ENCODE results near the gene SF3B1.
"Not testable (repeated sequence)": the region's sequence is repeated elsewhere in the genome, so short reads cannot be mapped to it uniquely, and the experiment has no call there.

The SF3B1 gene

DNA sequence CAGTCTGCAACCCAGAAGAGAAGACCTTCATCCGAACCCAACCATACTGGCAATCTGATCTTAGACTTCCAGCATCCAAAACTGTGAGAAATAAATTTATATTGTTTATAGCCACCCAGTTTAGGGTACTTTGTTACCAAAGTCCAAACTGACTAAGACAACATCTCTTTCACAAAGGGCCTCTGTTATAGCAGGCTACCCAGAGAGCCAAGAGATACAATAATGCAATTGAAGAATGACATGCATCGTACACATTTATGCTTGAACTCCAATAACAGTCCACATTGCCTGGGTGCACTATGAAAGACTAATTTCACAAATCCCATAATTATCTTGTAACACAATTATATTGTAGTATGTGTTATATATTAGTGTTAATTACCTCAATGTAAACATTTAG, 85.1 kb downstream of the SF3B1 start:
- Histone ChIP-seq H3K4me1 (ENCODE audit: low read length) (no peaks in the 10 kb centered on the region), H3K4me2 (ENCODE audit: low read depth, low read length) (no peak overlapping the region), H3K9me2 (replicated peaks; ENCODE audit: insufficient read depth, low read length) (no peaks in the 10 kb centered on the region), H4K20me1 (ENCODE audit: insufficient read depth, low read length) (no peaks in the 10 kb centered on the region), H3K79me2 (ENCODE audit: low read length) (no peaks in the 10 kb centered on the region), H3K9ac (ENCODE audit: low read length) (no peak overlapping the region), H3F3A (ENCODE audit: insufficient read depth, low read length) (no peaks in the 10 kb centered on the region), H3K4me3 (ENCODE audit: low read length) (no peak overlapping the region), H3K27me3 (replicated peaks; ENCODE audit: insufficient read depth, low read length) (no peaks in the 10 kb centered on the region), H3K27ac (ENCODE audit: low read length) (no peak overlapping the region), H2AFZ (ENCODE audit: low read length) (no peak overlapping the region), H3K36me3 (replicated peaks; ENCODE audit: insufficient read depth, low read length) (no peaks in the 10 kb centered on the region), H3K9me3 (replicated peaks; ENCODE audit: insufficient read depth, low read length) (no peaks in the 10 kb centered on the region)
- TF ChIP-seq, protein P1, sequence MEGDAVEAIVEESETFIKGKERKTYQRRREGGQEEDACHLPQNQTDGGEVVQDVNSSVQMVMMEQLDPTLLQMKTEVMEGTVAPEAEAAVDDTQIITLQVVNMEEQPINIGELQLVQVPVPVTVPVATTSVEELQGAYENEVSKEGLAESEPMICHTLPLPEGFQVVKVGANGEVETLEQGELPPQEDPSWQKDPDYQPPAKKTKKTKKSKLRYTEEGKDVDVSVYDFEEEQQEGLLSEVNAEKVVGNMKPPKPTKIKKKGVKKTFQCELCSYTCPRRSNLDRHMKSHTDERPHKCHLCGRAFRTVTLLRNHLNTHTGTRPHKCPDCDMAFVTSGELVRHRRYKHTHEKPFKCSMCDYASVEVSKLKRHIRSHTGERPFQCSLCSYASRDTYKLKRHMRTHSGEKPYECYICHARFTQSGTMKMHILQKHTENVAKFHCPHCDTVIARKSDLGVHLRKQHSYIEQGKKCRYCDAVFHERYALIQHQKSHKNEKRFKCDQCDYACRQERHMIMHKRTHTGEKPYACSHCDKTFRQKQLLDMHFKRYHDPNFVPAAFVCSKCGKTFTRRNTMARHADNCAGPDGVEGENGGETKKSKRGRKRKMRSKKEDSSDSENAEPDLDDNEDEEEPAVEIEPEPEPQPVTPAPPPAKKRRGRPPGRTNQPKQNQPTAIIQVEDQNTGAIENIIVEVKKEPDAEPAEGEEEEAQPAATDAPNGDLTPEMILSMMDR (IDR thresholded peaks at IDR 0.05; ENCODE audit: low read length): no peak
- no peak for TF ChIP-seq EZH2 (optimal IDR thresholded peaks at IDR 0.05; ENCODE audit: low read depth, low read length)
- TF ChIP-seq EZH2phosphoT487 (IDR thresholded peaks at IDR 0.05; ENCODE audit: low read length): no peak
- DNase-seq: no peak

DNA sequence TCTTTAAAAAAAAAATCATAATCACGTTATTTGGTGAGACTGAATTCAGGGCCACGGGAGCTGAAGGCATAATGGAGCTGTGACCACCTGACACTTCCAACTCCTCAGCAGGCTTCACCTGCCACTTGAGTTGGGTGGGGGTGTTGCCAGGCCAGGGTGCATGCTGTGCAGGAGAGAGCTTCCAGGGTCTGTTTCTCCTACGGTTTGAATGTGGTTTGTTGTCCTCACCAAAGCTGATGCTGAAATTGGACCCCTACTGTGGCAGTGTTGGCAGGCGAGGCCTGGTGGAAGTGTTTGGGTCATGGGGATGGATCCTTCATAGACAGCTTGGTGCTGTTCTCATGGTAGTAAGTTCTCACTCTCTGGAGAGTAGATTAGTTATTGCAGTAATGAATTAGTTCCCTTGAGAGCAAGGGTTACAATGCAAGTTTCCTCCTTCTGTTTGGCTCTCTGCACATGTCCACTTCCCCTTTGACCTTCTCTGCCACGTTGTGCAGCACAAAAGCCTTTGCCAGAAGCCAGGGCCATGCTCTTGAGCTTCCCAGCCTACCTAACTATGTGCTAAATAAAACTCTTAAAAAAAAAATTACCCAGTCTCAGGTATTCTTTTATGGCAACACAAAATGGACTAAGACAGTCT, 86.0 kb downstream of the SF3B1 start:
- Histone ChIP-seq H3K9ac (ENCODE audit: low read length) (no peak overlapping the region), H3K4me1 (ENCODE audit: low read length) (no peaks in the 10 kb centered on the region), H3K36me3 (replicated peaks; ENCODE audit: insufficient read depth, low read length) (no peaks in the 10 kb centered on the region), H3K9me2 (replicated peaks; ENCODE audit: insufficient read depth, low read length) (no peaks in the 10 kb centered on the region), H3K79me2 (ENCODE audit: low read length) (no peaks in the 10 kb centered on the region), H3F3A (ENCODE audit: insufficient read depth, low read length) (no peaks in the 10 kb centered on the region), H2AFZ (ENCODE audit: low read length) (no peak overlapping the region), H3K9me3 (replicated peaks; ENCODE audit: insufficient read depth, low read length) (no peaks in the 10 kb centered on the region), H3K27ac (ENCODE audit: low read length) (no peak overlapping the region), H3K27me3 (replicated peaks; ENCODE audit: insufficient read depth, low read length) (no peaks in the 10 kb centered on the region), H3K4me2 (ENCODE audit: low read depth, low read length) (no peak overlapping the region), H4K20me1 (ENCODE audit: insufficient read depth, low read length) (no peaks in the 10 kb centered on the region), H3K4me3 (ENCODE audit: low read length) (no peak overlapping the region)
- DNase-seq: no peak
- TF ChIP-seq, protein P1 (IDR thresholded peaks at IDR 0.05; ENCODE audit: low read length): no peak
- no peak for TF ChIP-seq EZH2 (optimal IDR thresholded peaks at IDR 0.05; ENCODE audit: low read depth, low read length)
- no peak for TF ChIP-seq EZH2phosphoT487 (IDR thresholded peaks at IDR 0.05; ENCODE audit: low read length)

DNA sequence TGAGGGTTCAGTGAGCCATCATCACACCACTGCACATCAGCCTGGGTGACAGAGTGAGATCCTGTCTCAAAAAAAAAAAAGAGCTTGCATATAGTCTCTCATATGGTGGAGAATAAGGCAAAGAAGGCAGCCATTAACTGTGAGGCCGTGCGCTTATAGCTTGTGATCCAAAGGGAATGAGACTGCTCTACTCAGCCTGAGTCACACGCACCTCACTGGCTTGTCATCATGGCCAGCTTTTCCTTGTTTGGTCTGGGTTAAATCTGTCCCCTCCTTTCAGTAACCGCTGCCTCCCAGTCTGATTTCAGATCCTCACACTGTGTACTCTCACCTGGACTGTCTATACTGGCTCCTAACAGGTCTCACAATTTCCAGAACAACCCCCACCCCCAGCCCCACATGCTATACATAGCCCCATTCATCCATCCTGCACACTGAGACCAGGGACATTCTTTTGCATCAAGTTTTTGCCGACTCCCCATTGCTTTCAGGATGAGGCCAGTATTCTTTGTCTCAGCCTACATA, 88.9 kb downstream of the SF3B1 start:
- no peak for DNase-seq
- no peak overlapping the region for H3K4me3 ChIP-seq (ENCODE audit: low read length)
- H3K4me2 ChIP-seq (ENCODE audit: low read depth, low read length): no peak overlapping the region
- H3K27ac ChIP-seq (ENCODE audit: low read length): no peak overlapping the region
- no peaks in the 10 kb centered on the region for H3K79me2 ChIP-seq (ENCODE audit: low read length)
- H4K20me1 ChIP-seq (ENCODE audit: insufficient read depth, low read length): no peaks in the 10 kb centered on the region
- no peaks in the 10 kb centered on the region for H3F3A ChIP-seq (ENCODE audit: insufficient read depth, low read length)
- H2AFZ ChIP-seq (ENCODE audit: low read length): no peak overlapping the region
- H3K36me3 ChIP-seq (replicated peaks; ENCODE audit: insufficient read depth, low read length): no peaks in the 10 kb centered on the region
- H3K27me3 ChIP-seq (replicated peaks; ENCODE audit: insufficient read depth, low read length): no peaks in the 10 kb centered on the region
- H3K9me3 ChIP-seq (replicated peaks; ENCODE audit: insufficient read depth, low read length): no peaks in the 10 kb centered on the region
- no peaks in the 10 kb centered on the region for H3K9me2 ChIP-seq (replicated peaks; ENCODE audit: insufficient read depth, low read length)
- no peaks in the 10 kb centered on the region for H3K4me1 ChIP-seq (ENCODE audit: low read length)
- no peak overlapping the region for H3K9ac ChIP-seq (ENCODE audit: low read length)
- TF ChIP-seq EZH2phosphoT487 (IDR thresholded peaks at IDR 0.05; ENCODE audit: low read length) (no peak), EZH2 (optimal IDR thresholded peaks at IDR 0.05; ENCODE audit: low read depth, low read length) (no peak)
- TF ChIP-seq, protein P1 (IDR thresholded peaks at IDR 0.05; ENCODE audit: low read length): no peak

DNA sequence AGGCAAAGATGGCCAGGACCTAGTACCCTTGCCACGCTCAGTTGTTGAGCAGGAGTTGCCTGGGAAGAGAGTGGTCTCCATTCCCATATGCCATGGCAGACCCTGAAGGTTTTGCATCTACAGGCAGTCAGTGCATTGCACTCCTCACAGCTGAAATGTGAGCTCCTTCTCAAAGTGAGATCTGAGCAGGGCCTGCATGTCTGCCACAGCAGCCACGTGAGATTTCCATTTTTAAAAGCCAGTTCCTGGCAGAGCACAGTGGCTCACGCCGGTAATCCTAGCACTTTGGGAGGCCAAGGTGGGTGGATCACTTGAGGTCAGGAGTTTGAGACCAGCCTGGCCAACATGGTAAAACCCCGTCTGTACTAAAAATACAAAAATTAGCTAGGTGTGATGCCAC, 90.9 kb downstream of the SF3B1 start:
- H3K27me3 ChIP-seq (replicated peaks; ENCODE audit: insufficient read depth, low read length); H3K9me2 ChIP-seq (replicated peaks; ENCODE audit: insufficient read depth, low read length); H3K36me3 ChIP-seq (replicated peaks; ENCODE audit: insufficient read depth, low read length); H3K9me3 ChIP-seq (replicated peaks; ENCODE audit: insufficient read depth, low read length); H3K4me2 ChIP-seq (ENCODE audit: low read depth, low read length); H3K9ac ChIP-seq (ENCODE audit: low read length); H3K79me2 ChIP-seq (ENCODE audit: low read length); H3K4me1 ChIP-seq (ENCODE audit: low read length); H2AFZ ChIP-seq (ENCODE audit: low read length); H3K27ac ChIP-seq (ENCODE audit: low read length); H3K4me3 ChIP-seq (ENCODE audit: low read length); H3F3A ChIP-seq (ENCODE audit: insufficient read depth, low read length); H4K20me1 ChIP-seq (ENCODE audit: insufficient read depth, low read length); DNase-seq: not testable (repeated sequence)

All from MM.1S (cell line).